Spleen (tissue), 7 donors: ENCODE results near the gene NTRK2.

Source experiments
- POLR2A ChIP-seq, 3 donors: fragments of 450-650 bp; IDR thresholded peaks; one replicate each; pipeline ENCODE4 v1.5.1; 2017; ENCODE audit warnings: antibody characterized with exemption in 3 of 3, mild to moderate bottlenecking in 1 of 3
- POLR2AphosphoS5 ChIP-seq, 3 donors: sonication (generic); formaldehyde crosslinking; IDR thresholded peaks; one replicate each; pipeline ENCODE4 v1.5.1; 2017; ENCODE audit warnings: antibody characterized with exemption in 3 of 3
- TF ChIP-seq, protein P1 (sequence below), 11 experiments: fragments of 200-600 bp in 7 of 11; fragments of 450-650 bp in 4 of 11; sonication (generic) in 4 of 11; IDR thresholded peaks in 8 of 11; conservative IDR thresholded peaks in 3 of 11; 1 replicate in 7 of 11; 2 replicates in 4 of 11; pipeline versions ENCODE4 v1.4.0 to v1.8.0; 2016 to 2021; ENCODE audit warnings: antibody characterized with exemption in 11 of 11, inconsistent platforms in 4 of 11, mild to moderate bottlenecking in 1 of 11
- donor health status: DM: no; HTN: no; CAD: no; lungs with moderate emphysema.
- donor health status: DM: no; HTN: no; CAD: no.
- donor health status: DM: no; HTN: no; CAD: no.

DNA sequence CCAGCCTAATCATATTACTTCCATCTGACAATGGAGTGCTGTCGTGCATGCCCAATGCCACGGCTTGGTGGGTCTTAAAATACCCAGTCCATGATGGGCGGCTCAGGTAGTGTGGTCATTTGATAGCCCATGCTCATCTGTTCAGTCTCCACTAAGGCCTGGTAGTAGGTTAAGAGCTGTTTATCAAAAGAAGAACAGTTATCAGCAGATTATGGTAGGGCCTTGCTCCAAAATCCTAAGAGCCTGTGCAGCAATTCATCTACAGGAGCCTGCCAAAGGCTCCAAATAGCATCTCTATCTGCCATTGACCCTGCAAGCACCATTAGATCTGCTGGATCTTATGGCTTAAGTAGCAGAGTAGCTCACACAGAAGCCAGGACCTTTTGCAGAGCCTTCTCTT lies 21.8 kb upstream of the NTRK2 start:
- TF ChIP-seq POLR2A (IDR thresholded peaks at IDR 0.05) (no peak), POLR2AphosphoS5 (IDR thresholded peaks at IDR 0.05) (no peak)
- TF ChIP-seq, protein P1, sequence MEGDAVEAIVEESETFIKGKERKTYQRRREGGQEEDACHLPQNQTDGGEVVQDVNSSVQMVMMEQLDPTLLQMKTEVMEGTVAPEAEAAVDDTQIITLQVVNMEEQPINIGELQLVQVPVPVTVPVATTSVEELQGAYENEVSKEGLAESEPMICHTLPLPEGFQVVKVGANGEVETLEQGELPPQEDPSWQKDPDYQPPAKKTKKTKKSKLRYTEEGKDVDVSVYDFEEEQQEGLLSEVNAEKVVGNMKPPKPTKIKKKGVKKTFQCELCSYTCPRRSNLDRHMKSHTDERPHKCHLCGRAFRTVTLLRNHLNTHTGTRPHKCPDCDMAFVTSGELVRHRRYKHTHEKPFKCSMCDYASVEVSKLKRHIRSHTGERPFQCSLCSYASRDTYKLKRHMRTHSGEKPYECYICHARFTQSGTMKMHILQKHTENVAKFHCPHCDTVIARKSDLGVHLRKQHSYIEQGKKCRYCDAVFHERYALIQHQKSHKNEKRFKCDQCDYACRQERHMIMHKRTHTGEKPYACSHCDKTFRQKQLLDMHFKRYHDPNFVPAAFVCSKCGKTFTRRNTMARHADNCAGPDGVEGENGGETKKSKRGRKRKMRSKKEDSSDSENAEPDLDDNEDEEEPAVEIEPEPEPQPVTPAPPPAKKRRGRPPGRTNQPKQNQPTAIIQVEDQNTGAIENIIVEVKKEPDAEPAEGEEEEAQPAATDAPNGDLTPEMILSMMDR (IDR thresholded peaks at IDR 0.05 in 8 of 11, conservative IDR thresholded peaks at IDR 0.05 in 3 of 11), result no peak
